ENCODE data around the gene OR56A1.

Gene OR56A1

DNA sequence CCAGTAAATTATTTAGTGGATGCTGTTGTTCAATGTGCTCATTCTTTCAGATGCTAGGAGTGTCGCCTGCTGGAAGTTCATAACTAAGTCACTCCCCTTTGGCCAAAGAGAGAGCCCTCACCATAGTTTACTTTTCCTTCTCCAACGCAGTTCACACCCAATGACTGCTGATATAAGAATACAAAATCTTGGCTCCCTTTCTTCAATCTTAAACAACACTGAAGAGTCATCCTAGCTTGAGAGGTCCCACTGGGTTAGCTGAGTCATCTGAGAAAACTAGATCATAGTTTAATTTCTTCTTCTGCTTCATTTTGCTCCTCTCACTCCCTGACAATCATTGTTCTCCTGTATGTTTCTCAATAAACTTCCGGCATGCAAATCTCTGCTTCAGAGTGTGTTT, 38.4 kb downstream of the OR56A1 start:
- Histone ChIP-seq H2AFZ (ENCODE audit: low read length, unreplicated experiment) (no peak overlapping the region), H3K27ac (ENCODE audit: low read depth, low read length) (no peak overlapping the region), H3K27me3 (ENCODE audit: insufficient read depth, low read length) (no peaks in the 10 kb centered on the region), H3K36me3 (ENCODE audit: insufficient read depth, low read length) (no peaks in the 10 kb centered on the region), H3K4me3 (ENCODE audit: low read depth, low read length) (no peak overlapping the region), H3K4me1 (ENCODE audit: control insufficient read depth, insufficient read depth, low read length, unreplicated experiment) (no peaks in the 10 kb centered on the region), H3K79me2 (ENCODE audit: control insufficient read depth, insufficient read depth, low read length, unreplicated experiment) (no peaks in the 10 kb centered on the region)

DNA sequence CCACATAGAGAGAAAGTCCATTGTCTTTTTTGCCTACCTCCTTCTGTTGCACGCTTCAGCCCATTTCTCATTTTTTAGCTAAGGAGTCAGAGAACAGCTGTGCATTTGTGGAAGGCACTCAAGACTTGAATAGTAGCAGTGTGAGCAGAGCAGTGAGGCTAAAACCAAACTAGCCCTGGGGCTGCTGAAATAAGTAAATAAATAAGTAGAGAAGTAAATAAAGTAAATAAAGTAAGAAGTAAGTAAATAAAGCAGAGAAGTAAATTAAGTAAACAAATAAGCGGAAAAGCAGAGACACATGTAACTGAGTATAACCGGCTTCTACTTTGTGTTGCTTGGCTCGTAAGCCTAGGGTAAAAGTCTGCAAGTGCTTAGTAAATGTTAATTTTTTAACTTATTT, 41.4 kb downstream of the OR56A1 start:
- H3K27me3 ChIP-seq (ENCODE audit: insufficient read depth, low read length), result no peaks in the 10 kb centered on the region
- no peaks in the 10 kb centered on the region for H3K4me1 ChIP-seq (ENCODE audit: control insufficient read depth, insufficient read depth, low read length, unreplicated experiment)

GRCh38 chr11:5986885-5987284, 43.7 kb downstream of the OR56A1 start, which contains the start of gene OR52L1:
OR52L1 (minus strand) TSS chr11:5986985; CDS start chr11:5986930, 55 bp downstream.
- Histone ChIP-seq H2AFZ (ENCODE audit: low read length, unreplicated experiment) (no peak within 1 kb of the TSS), H3K27me3 (ENCODE audit: insufficient read depth, low read length) (no peaks in the 10 kb centered on the region), H3K79me2 (ENCODE audit: control insufficient read depth, insufficient read depth, low read length, unreplicated experiment) (no peaks in the 10 kb centered on the region), H3K4me3 (ENCODE audit: low read depth, low read length) (no peak within 1 kb of the TSS), H3K4me1 (ENCODE audit: control insufficient read depth, insufficient read depth, low read length, unreplicated experiment) (no peaks in the 10 kb centered on the region), H3K27ac (ENCODE audit: low read depth, low read length) (no peak within 1 kb of the TSS), H3K36me3 (ENCODE audit: insufficient read depth, low read length) (no peaks in the 10 kb centered on the region)

More for the DNA sequence above, 41.4 kb downstream of the OR56A1 start:
- H3K4me3 ChIP-seq (ENCODE audit: low read depth, low read length), result no peak overlapping the region
- H3K79me2 ChIP-seq (ENCODE audit: control insufficient read depth, insufficient read depth, low read length, unreplicated experiment), result no peaks in the 10 kb centered on the region
- H3K36me3 ChIP-seq (ENCODE audit: insufficient read depth, low read length), result no peaks in the 10 kb centered on the region
- H2AFZ ChIP-seq (ENCODE audit: low read length, unreplicated experiment), result no peak overlapping the region
- no peak overlapping the region for H3K27ac ChIP-seq (ENCODE audit: low read depth, low read length)

- no peaks in the 10 kb centered on the region for H3K36me3 ChIP-seq (ENCODE audit: insufficient read depth, low read length)
- no peaks in the 10 kb centered on the region for H3K27me3 ChIP-seq (ENCODE audit: insufficient read depth, low read length)
- no peak overlapping the region for H2AFZ ChIP-seq (ENCODE audit: low read length, unreplicated experiment)
- no peaks in the 10 kb centered on the region for H3K4me1 ChIP-seq (ENCODE audit: control insufficient read depth, insufficient read depth, low read length, unreplicated experiment)
- no peak overlapping the region for H3K27ac ChIP-seq (ENCODE audit: low read depth, low read length)
- H3K4me3 ChIP-seq (ENCODE audit: low read depth, low read length), result no peak overlapping the region
- no peaks in the 10 kb centered on the region for H3K79me2 ChIP-seq (ENCODE audit: control insufficient read depth, insufficient read depth, low read length, unreplicated experiment)
Observed at GRCh38 chr11:5983443-5983842, 47.1 kb downstream of the OR56A1 start.

GRCh38 chr11:5973530-5973929, 57.0 kb downstream of the OR56A1 start:
- no peaks in the 10 kb centered on the region for H3K36me3 ChIP-seq (ENCODE audit: insufficient read depth, low read length)
- no peaks in the 10 kb centered on the region for H3K79me2 ChIP-seq (ENCODE audit: control insufficient read depth, insufficient read depth, low read length, unreplicated experiment)
- H3K27ac ChIP-seq (ENCODE audit: low read depth, low read length), result no peak overlapping the region
- no peak overlapping the region for H3K4me3 ChIP-seq (ENCODE audit: low read depth, low read length)
- no peaks in the 10 kb centered on the region for H3K4me1 ChIP-seq (ENCODE audit: control insufficient read depth, insufficient read depth, low read length, unreplicated experiment)
- no peaks in the 10 kb centered on the region for H3K27me3 ChIP-seq (ENCODE audit: insufficient read depth, low read length)
- no peak overlapping the region for H2AFZ ChIP-seq (ENCODE audit: low read length, unreplicated experiment)
